Lower lobe of right lung (tissue), 2 donors: ENCODE measurements around the gene GNA12. TPM values are rescaled to one million over a fixed set of nuclear protein-coding genes. Genes with fewer than 3 reads are reported as not detected.

Source experiments
- ATAC-seq, 2 donors: fragments of 200-7000 bp; cut with Tn5 transposase; one replicate each; pipeline ENCODE4 v1.9.1; 2020 to 2022; ENCODE audit warnings: mild to moderate bottlenecking in 2 of 2, moderate library complexity in 2 of 2
- DNase-seq: peaks from one replicate; pipeline ENCODE4 v3.0.0-alpha.2; 2020
- H3K27ac ChIP-seq: fragments of 200-600 bp; one replicate; pipeline ENCODE4 v1.8.0; 2022
- H3K27me3 ChIP-seq: fragments of 200-600 bp; one replicate; pipeline ENCODE4 v1.8.0; 2022; ENCODE audit warnings: low read depth
- H3K36me3 ChIP-seq: fragments of 200-600 bp; one replicate; pipeline ENCODE4 v1.8.0; 2022; ENCODE audit warnings: mild to moderate bottlenecking
- H3K4me1 ChIP-seq: fragments of 200-600 bp; one replicate; pipeline ENCODE4 v1.8.0; 2022
- H3K4me3 ChIP-seq: fragments of 200-600 bp; one replicate; pipeline ENCODE4 v1.8.0; 2022; ENCODE audit warnings: mild to moderate bottlenecking
- H3K9me3 ChIP-seq: fragments of 200-600 bp; one replicate; pipeline ENCODE4 v1.8.0; 2022
- intact Hi-C: fragments of 100-400 bp; cut with DNase I; formaldehyde crosslinking; loops from one replicate; pipeline ENCODE4 v1.11.0; 2022
- total RNA-seq: library from RNA; stranded (reverse); fragmentation: NEBNext Ultra II Directional; extraction: Animal tissue kit (Norgen Biotek cat#: 25700); gene quantifications from one replicate; pipeline ENCODE4 v1.2.1, GENCODE V29; 2021
- TF ChIP-seq, protein P1 (sequence below): fragments of 200-600 bp; IDR thresholded peaks from one replicate; pipeline ENCODE4 v1.8.0; 2022; ENCODE audit warnings: antibody characterized with exemption, mild to moderate bottlenecking
- donor health status: DM: no; HTN: yes; CAD: no; lungs with severe emphysema.

The GNA12 gene
- total RNA-seq, 1 donor from 2014 or later = 41.6 TPM

DNA sequence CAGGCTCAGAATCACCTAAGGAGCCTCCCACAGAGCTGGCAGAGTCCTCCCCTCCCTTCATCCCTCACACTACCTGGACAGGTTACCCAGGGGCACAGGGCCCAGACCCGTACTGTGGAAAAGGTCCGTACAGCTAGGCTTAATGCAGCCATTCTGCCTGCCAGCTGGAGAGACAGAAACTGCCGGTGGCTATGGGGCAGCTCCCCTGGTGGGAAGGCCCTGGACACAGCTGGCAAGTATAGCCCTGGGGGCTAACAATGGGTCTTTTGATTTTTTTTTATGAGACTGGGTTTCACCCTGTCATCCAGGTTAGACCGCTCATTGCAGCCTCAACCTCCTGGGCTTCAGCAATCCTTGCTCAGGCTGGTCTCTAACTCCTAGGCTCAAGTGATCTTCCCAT lies 68.3 kb downstream of the GNA12 start:
- DNase-seq (no peak), ATAC-seq (no peak)
- intact Hi-C loops = no loop called here
- no peak overlapping the region for H3K4me3 ChIP-seq
- no peak overlapping the region for H3K27ac ChIP-seq
- TF ChIP-seq, protein P1, sequence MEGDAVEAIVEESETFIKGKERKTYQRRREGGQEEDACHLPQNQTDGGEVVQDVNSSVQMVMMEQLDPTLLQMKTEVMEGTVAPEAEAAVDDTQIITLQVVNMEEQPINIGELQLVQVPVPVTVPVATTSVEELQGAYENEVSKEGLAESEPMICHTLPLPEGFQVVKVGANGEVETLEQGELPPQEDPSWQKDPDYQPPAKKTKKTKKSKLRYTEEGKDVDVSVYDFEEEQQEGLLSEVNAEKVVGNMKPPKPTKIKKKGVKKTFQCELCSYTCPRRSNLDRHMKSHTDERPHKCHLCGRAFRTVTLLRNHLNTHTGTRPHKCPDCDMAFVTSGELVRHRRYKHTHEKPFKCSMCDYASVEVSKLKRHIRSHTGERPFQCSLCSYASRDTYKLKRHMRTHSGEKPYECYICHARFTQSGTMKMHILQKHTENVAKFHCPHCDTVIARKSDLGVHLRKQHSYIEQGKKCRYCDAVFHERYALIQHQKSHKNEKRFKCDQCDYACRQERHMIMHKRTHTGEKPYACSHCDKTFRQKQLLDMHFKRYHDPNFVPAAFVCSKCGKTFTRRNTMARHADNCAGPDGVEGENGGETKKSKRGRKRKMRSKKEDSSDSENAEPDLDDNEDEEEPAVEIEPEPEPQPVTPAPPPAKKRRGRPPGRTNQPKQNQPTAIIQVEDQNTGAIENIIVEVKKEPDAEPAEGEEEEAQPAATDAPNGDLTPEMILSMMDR = no peak
- no peaks in the 10 kb centered on the region for H3K9me3 ChIP-seq
- H3K27me3 ChIP-seq = no peaks in the 10 kb centered on the region
- no peaks in the 10 kb centered on the region for H3K4me1 ChIP-seq
- H3K36me3 ChIP-seq = no peaks in the 10 kb centered on the region

DNA sequence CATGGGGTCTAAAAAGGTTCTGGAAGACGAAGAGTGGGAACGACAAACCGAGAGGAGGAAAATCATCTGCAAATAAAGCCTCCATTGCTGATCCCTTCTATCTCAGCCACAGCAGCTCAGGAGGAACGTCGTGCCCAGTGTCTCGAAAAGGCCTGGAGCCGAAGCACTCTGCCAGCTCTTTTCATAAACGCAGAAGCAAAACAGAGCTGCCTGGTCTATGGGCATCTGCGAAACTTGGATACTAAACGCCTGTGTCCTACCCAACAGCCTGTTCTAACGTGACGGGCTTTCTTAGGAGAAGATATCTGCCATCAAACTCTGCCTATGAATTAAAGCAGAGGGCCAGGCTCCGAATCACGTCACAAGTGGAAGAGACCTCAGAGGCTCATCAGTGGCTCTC lies 68.7 kb downstream of the GNA12 start:
- Histone ChIP-seq H3K27ac (no peak overlapping the region), H3K27me3 (no peaks in the 10 kb centered on the region), H3K36me3 (no peaks in the 10 kb centered on the region), H3K4me1 (no peaks in the 10 kb centered on the region), H3K9me3 (no peaks in the 10 kb centered on the region), H3K4me3 (no peak overlapping the region)
- no peak for DNase-seq
- ATAC-seq = no peak
- intact Hi-C loops = no loop called here
- TF ChIP-seq, protein P1 = no peak

DNA sequence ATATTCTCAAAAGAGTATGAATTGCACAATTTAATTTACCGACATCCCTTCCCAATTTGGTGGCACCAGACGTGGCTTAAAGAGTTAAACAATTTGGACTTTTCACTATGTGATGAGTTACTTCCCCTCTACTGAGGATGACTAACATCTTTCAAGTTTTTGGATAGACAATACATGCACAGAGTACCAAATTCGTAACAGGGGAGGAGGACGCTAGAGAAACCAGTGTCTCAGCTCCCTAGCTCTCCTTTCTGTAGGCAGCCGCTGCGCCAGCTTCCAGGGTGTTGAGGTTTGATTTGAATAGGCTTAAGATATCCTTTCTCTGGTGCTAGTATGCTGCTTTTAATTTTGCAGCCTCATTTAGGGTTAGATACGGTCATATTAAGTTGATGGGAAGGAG lies 69.2 kb downstream of the GNA12 start:
- Histone ChIP-seq H3K9me3 (no peaks in the 10 kb centered on the region), H3K36me3 (no peaks in the 10 kb centered on the region), H3K27me3 (no peaks in the 10 kb centered on the region), H3K27ac (no peak overlapping the region), H3K4me1 (no peaks in the 10 kb centered on the region), H3K4me3 (no peak overlapping the region)
- no peak for ATAC-seq
- intact Hi-C loops = no loop called here
- DNase-seq = no peak
- TF ChIP-seq, protein P1 = no peak

DNA sequence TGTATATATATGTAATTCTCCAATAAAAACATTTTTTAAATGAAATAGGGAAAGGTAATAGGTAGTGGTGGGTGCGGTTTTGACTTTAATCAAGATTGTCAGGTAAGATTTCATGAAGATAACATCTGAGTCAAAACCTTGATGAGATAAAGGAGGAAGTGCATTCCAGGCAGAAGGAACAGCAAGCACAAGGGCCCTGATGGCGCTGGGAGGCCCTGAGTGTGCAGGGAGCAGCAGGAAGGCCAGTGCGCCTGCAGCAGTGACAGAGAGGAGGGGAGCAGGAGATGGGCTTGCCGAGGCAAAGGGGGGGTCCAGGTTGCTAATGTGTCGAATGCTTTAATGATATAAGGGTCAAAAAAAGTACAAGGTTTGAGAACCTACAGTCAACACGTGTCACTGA lies 69.8 kb downstream of the GNA12 start:
- no peak overlapping the region for H3K4me3 ChIP-seq
- H3K9me3 ChIP-seq = no peaks in the 10 kb centered on the region
- H3K27ac ChIP-seq = no peak overlapping the region
- no peak for DNase-seq
- intact Hi-C loops = no loop called here
- no peak for ATAC-seq
- TF ChIP-seq, protein P1 = no peak
- H3K4me1 ChIP-seq = no peaks in the 10 kb centered on the region
- no peaks in the 10 kb centered on the region for H3K27me3 ChIP-seq
- H3K36me3 ChIP-seq = no peaks in the 10 kb centered on the region

DNA sequence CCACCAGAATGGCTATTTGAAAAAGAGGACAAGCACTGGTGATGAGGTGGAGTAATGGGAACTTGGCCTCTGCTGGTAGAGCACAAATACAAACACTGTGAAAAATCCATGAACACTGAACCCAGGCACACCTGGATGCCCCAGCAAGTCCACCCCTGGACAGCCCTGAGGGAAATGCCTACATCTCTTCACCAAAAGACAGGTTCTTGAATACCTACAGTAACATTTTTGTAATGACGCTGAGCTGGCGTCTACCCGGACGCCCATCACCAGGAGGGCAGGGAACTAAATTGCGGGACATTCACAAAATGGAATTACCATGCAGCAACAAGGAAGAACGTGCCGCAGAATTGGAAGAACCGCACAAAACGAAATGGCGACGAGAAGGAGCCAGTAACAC lies 70.5 kb downstream of the GNA12 start:
- Histone ChIP-seq H3K27me3 (no peaks in the 10 kb centered on the region), H3K36me3 (no peaks in the 10 kb centered on the region), H3K9me3 (no peaks in the 10 kb centered on the region), H3K4me3 (no peak overlapping the region), H3K27ac (no peak overlapping the region), H3K4me1 (no peaks in the 10 kb centered on the region)
- intact Hi-C loops = no loop called here
- ATAC-seq (no peak), DNase-seq (no peak)
- TF ChIP-seq, protein P1 = no peak

DNA sequence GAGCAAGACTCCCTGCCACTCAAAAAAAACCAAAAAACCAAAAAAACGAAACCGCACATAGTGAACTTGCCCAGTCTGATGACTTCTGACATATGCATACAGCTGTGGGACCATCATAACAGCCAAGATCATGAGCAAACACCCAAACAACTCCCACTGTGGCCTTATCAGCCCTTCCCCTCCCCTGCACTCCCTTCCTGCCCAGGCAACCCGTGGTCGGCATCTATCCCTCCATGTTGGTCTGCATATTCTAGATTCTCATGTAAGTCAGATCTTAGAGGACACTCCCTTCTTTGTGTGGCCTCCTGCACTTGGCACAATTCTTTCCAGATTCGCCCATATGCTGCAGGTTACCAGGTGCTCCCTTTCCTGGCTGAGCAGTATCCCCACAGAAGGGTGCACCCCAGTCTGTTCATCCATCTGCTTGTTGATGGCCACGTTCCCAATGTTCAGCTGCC lies 72.8 kb downstream of the GNA12 start:
- TF ChIP-seq, protein P1 = no peak
- Histone ChIP-seq H3K4me3 (no peak overlapping the region), H3K4me1 (no peaks in the 10 kb centered on the region), H3K36me3 (no peaks in the 10 kb centered on the region), H3K27ac (no peak overlapping the region), H3K27me3 (no peaks in the 10 kb centered on the region), H3K9me3 (no peaks in the 10 kb centered on the region)
- DNase-seq (no peak), ATAC-seq (no peak)
- intact Hi-C loops = no loop called here
